ENCODE results near the gene VASH1.

GRCh38 chr14:76761136-76761959, at the start of gene VASH1:
- no peak for TF ChIP-seq CTCF (IDR thresholded peaks at IDR 0.05)
- TF ChIP-seq POLR2AphosphoS5 (IDR thresholded peaks at IDR 0.05) = peak in 1 of 3 donors; percentile 18
- TF ChIP-seq POLR2A (IDR thresholded peaks at IDR 0.05) = no peak
